Measurements from ENCODE around the gene PPP2R2C. TPM values are rescaled to one million over a fixed set of nuclear protein-coding genes. Genes with fewer than 3 reads are reported as not detected.

Gene PPP2R2C
- total RNA-seq, 5 donors from 2014 or later (not counting 1 experiment from before 2014, with no cell fraction given) = 0.20 TPM; not detected in 4

GRCh38 chr4:6452116-6452896 is 20.1 kb downstream of the PPP2R2C start:
- Mint-ChIP-seq H3K36me3 (no peaks in the 10 kb centered on the region), H3K27me3 (peaks cover 23 to 46% of the 10 kb centered on the region in 2 donors), H3K9me3 (no peaks in the 10 kb centered on the region), H3K27ac (no peak overlapping the region), H3K4me1 (no peaks in the 10 kb centered on the region), H3K4me3 (no peak overlapping the region)
- H3K4me3 ChIP-seq (ENCODE audit: control insufficient read depth in 1 of 2, extremely low read depth in 1 of 2, low read length in 1 of 2) = no peak overlapping the region
- WGBS (ENCODE audit: insufficient coverage) = 75% methylated on average over 7 of the region's 11 CpGs
- no peak overlapping the region for H3K27ac ChIP-seq (ENCODE audit: low read length)
- no peaks in the 10 kb centered on the region for H3K36me3 ChIP-seq (ENCODE audit: control insufficient read depth in 2 of 2, extremely low read depth in 1 of 2, insufficient read depth in 1 of 2, low read length in 1 of 2)
- H3K27me3 ChIP-seq (replicated peaks in 1 of 2; ENCODE audit: control insufficient read depth in 2 of 2, extremely low read depth in 1 of 2, insufficient read depth in 2 of 2, low read length in 1 of 2) = peaks cover 0 to 56% of the 10 kb centered on the region in 2 experiments
- POLR2A ChIA-PET = no interaction called here
- DNase-seq (no peak), ATAC-seq (replicated peaks in 1 of 4) (no peak)
- H3K9me3 ChIP-seq = no peaks in the 10 kb centered on the region
- CTCF ChIA-PET = no interaction called here
- H3K4me1 ChIP-seq (ENCODE audit: control insufficient read depth in 1 of 2, extremely low read depth in 1 of 2, insufficient read depth in 2 of 2, low read length in 2 of 2) = no peaks in the 10 kb centered on the region

- no peak overlapping the region for H3K4me3 ChIP-seq (ENCODE audit: control insufficient read depth in 1 of 2, extremely low read depth in 1 of 2, low read length in 1 of 2)
- H3K9me3 ChIP-seq = no peaks in the 10 kb centered on the region
- WGBS (ENCODE audit: insufficient coverage) = 100% methylated on average over 1 of the region's 6 CpGs
- no peak for ATAC-seq (replicated peaks in 1 of 4)
- Mint-ChIP-seq H3K36me3 (no peaks in the 10 kb centered on the region), H3K4me1 (no peaks in the 10 kb centered on the region), H3K4me3 (no peak overlapping the region), H3K27ac (no peak overlapping the region), H3K9me3 (no peaks in the 10 kb centered on the region), H3K27me3 (peaks cover 23 to 52% of the 10 kb centered on the region in 2 donors)
- H3K36me3 ChIP-seq (ENCODE audit: control insufficient read depth in 2 of 2, extremely low read depth in 1 of 2, insufficient read depth in 1 of 2, low read length in 1 of 2) = no peaks in the 10 kb centered on the region
- CTCF ChIA-PET = no interaction called here
- DNase-seq = no peak
- POLR2A ChIA-PET = no interaction called here
- no peak overlapping the region for H3K27ac ChIP-seq (ENCODE audit: low read length)
- H3K27me3 ChIP-seq (replicated peaks in 1 of 2; ENCODE audit: control insufficient read depth in 2 of 2, extremely low read depth in 1 of 2, insufficient read depth in 2 of 2, low read length in 1 of 2) = peaks cover 0 to 56% of the 10 kb centered on the region in 2 experiments
- H3K4me1 ChIP-seq (ENCODE audit: control insufficient read depth in 1 of 2, extremely low read depth in 1 of 2, insufficient read depth in 2 of 2, low read length in 2 of 2) = no peaks in the 10 kb centered on the region
Observed at GRCh38 chr4:6451309-6451708, 21.1 kb downstream of the PPP2R2C start.

GRCh38 chr4:6450709-6451108 is 21.7 kb downstream of the PPP2R2C start:
- Mint-ChIP-seq H3K27ac (no peak overlapping the region), H3K9me3 (no peaks in the 10 kb centered on the region), H3K4me1 (no peaks in the 10 kb centered on the region), H3K27me3 (peaks cover 24 to 51% of the 10 kb centered on the region in 2 donors), H3K4me3 (no peak overlapping the region), H3K36me3 (no peaks in the 10 kb centered on the region)
- 92% methylated on average over 5 of the region's 7 CpGs for WGBS (ENCODE audit: insufficient coverage)
- Histone ChIP-seq H3K27me3 (replicated peaks in 1 of 2; ENCODE audit: control insufficient read depth in 2 of 2, extremely low read depth in 1 of 2, insufficient read depth in 2 of 2, low read length in 1 of 2) (peaks cover 0 to 55% of the 10 kb centered on the region in 2 experiments), H3K27ac (ENCODE audit: low read length) (no peak overlapping the region), H3K4me3 (ENCODE audit: control insufficient read depth in 1 of 2, extremely low read depth in 1 of 2, low read length in 1 of 2) (no peak overlapping the region), H3K9me3 (no peaks in the 10 kb centered on the region), H3K4me1 (ENCODE audit: control insufficient read depth in 1 of 2, extremely low read depth in 1 of 2, insufficient read depth in 2 of 2, low read length in 2 of 2) (no peaks in the 10 kb centered on the region), H3K36me3 (ENCODE audit: control insufficient read depth in 2 of 2, extremely low read depth in 1 of 2, insufficient read depth in 1 of 2, low read length in 1 of 2) (no peaks in the 10 kb centered on the region)
- DNase-seq = no peak
- POLR2A ChIA-PET = no interaction called here
- no peak for ATAC-seq (replicated peaks in 1 of 4)
- CTCF ChIA-PET = no interaction called here

GRCh38 chr4:6449746-6450369 is 22.6 kb downstream of the PPP2R2C start:
- POLR2A ChIA-PET = no interaction called here

GRCh38 chr4:6449335-6449734 is 23.1 kb downstream of the PPP2R2C start:
- Histone ChIP-seq H3K27ac (ENCODE audit: low read length) (no peak overlapping the region), H3K27me3 (replicated peaks in 1 of 2; ENCODE audit: control insufficient read depth in 2 of 2, extremely low read depth in 1 of 2, insufficient read depth in 2 of 2, low read length in 1 of 2) (peaks cover 0 to 44% of the 10 kb centered on the region in 2 experiments), H3K4me1 (ENCODE audit: control insufficient read depth in 1 of 2, extremely low read depth in 1 of 2, insufficient read depth in 2 of 2, low read length in 2 of 2) (no peaks in the 10 kb centered on the region), H3K9me3 (no peaks in the 10 kb centered on the region), H3K4me3 (ENCODE audit: control insufficient read depth in 1 of 2, extremely low read depth in 1 of 2, low read length in 1 of 2) (no peak overlapping the region), H3K36me3 (ENCODE audit: control insufficient read depth in 2 of 2, extremely low read depth in 1 of 2, insufficient read depth in 1 of 2, low read length in 1 of 2) (no peaks in the 10 kb centered on the region)
- Mint-ChIP-seq H3K4me1 (no peaks in the 10 kb centered on the region), H3K27me3 (peaks cover 15 to 38% of the 10 kb centered on the region in 2 donors), H3K4me3 (no peak overlapping the region), H3K9me3 (no peaks in the 10 kb centered on the region), H3K27ac (no peak overlapping the region), H3K36me3 (no peaks in the 10 kb centered on the region)
- ATAC-seq (replicated peaks in 1 of 4) (no peak), DNase-seq (no peak)
- POLR2A ChIA-PET = no interaction called here
- CTCF ChIA-PET = no interaction called here
- WGBS (ENCODE audit: insufficient coverage) = 73% methylated on average over 11 of the region's 14 CpGs

More at GRCh38 chr4:6449746-6450369, 22.6 kb downstream of the PPP2R2C start:
- Mint-ChIP-seq H3K36me3 (no peaks in the 10 kb centered on the region), H3K4me1 (no peaks in the 10 kb centered on the region), H3K27ac (no peak overlapping the region), H3K27me3 (peaks cover 15 to 44% of the 10 kb centered on the region in 2 donors), H3K9me3 (no peaks in the 10 kb centered on the region), H3K4me3 (no peak overlapping the region)
- Histone ChIP-seq H3K9me3 (no peaks in the 10 kb centered on the region), H3K27ac (ENCODE audit: low read length) (no peak overlapping the region), H3K27me3 (replicated peaks in 1 of 2; ENCODE audit: control insufficient read depth in 2 of 2, extremely low read depth in 1 of 2, insufficient read depth in 2 of 2, low read length in 1 of 2) (peaks cover 0 to 49% of the 10 kb centered on the region in 2 experiments), H3K36me3 (ENCODE audit: control insufficient read depth in 2 of 2, extremely low read depth in 1 of 2, insufficient read depth in 1 of 2, low read length in 1 of 2) (no peaks in the 10 kb centered on the region), H3K4me1 (ENCODE audit: control insufficient read depth in 1 of 2, extremely low read depth in 1 of 2, insufficient read depth in 2 of 2, low read length in 2 of 2) (no peaks in the 10 kb centered on the region), H3K4me3 (ENCODE audit: control insufficient read depth in 1 of 2, extremely low read depth in 1 of 2, low read length in 1 of 2) (no peak overlapping the region)
- 83% methylated on average over 12 of the region's 15 CpGs for WGBS (ENCODE audit: insufficient coverage)
- ATAC-seq (replicated peaks in 1 of 4) = no peak
- no peak for DNase-seq
- CTCF ChIA-PET = no interaction called here

GRCh38 chr4:6448476-6449170 is 23.8 kb downstream of the PPP2R2C start:
- Histone ChIP-seq H3K27me3 (replicated peaks in 1 of 2; ENCODE audit: control insufficient read depth in 2 of 2, extremely low read depth in 1 of 2, insufficient read depth in 2 of 2, low read length in 1 of 2) (peaks cover 0 to 44% of the 10 kb centered on the region in 2 experiments), H3K4me3 (ENCODE audit: control insufficient read depth in 1 of 2, extremely low read depth in 1 of 2, low read length in 1 of 2) (no peak overlapping the region), H3K36me3 (ENCODE audit: control insufficient read depth in 2 of 2, extremely low read depth in 1 of 2, insufficient read depth in 1 of 2, low read length in 1 of 2) (no peaks in the 10 kb centered on the region), H3K4me1 (ENCODE audit: control insufficient read depth in 1 of 2, extremely low read depth in 1 of 2, insufficient read depth in 2 of 2, low read length in 2 of 2) (peaks cover 0 to 3% of the 10 kb centered on the region in 2 experiments), H3K27ac (ENCODE audit: low read length) (no peak overlapping the region), H3K9me3 (no peaks in the 10 kb centered on the region)
- Mint-ChIP-seq H3K4me1 (no peaks in the 10 kb centered on the region), H3K27me3 (peaks cover 15 to 32% of the 10 kb centered on the region in 2 donors), H3K4me3 (no peak overlapping the region), H3K9me3 (no peaks in the 10 kb centered on the region), H3K36me3 (no peaks in the 10 kb centered on the region), H3K27ac (no peak overlapping the region)
- POLR2A ChIA-PET = no interaction called here
- 71% methylated on average over 17 of the region's 21 CpGs for WGBS (ENCODE audit: insufficient coverage)
- CTCF ChIA-PET = no interaction called here
- ATAC-seq (replicated peaks in 1 of 4) = no peak
- no peak for DNase-seq
